K562 (cell line): Measurements from ENCODE around the gene NTN4. TPM values are rescaled to one million over a fixed set of nuclear protein-coding genes. Genes with fewer than 3 reads are reported as not detected.

ENCODE experiments used
- ATAC-seq: fragments of 200-7000 bp; cut with Tn5 transposase; 3 replicates; pipeline ENCODE4 v1.9.1; 2020; ENCODE audit warnings: moderate library complexity
- BruUV-seq: library from RNA; stranded (reverse); fragments of 400-500 nt; replicated peaks from 2 replicates; lab custom pipeline; 2021; lab: Mats Ljungman, UMichigan
- CTCF ChIA-PET: fragments of 300-600 bp; formaldehyde crosslinking; extraction: SDS; loops from one replicate; lab custom pipeline; 2021; ENCODE audit warnings: low intra/inter-chr PET ratio; lab: Yijun Ruan, JAX
- POLR2A ChIA-PET: fragments of 300-600, 350-650 bp; sonication (Branson Sonifier 250); formaldehyde crosslinking; extraction: SDS; loops from one replicate; lab custom pipeline; 2021; ENCODE audit warnings: antibody characterized with exemption, inconsistent platforms; lab: Yijun Ruan, JAX
- DNase-seq, 4 experiments: peaks; one replicate each; pipeline versions ENCODE4 v3.0.0 to v3.0.0-alpha.2; 2011 to 2018; ENCODE audit warnings: low spot score in 3 of 4, mixed read lengths in 3 of 4; ENCODE audit errors: extremely low read depth in 1 of 4
- FAIRE-seq: peaks from 2 replicates; lab custom pipeline; 2011; peaks lifted over from hg19 to GRCh38; lab: Jason Lieb, UNC
- H2AFZ ChIP-seq: 2 replicates; pipeline ENCODE4 v1.6.0; 2011; ENCODE audit warnings: low read depth, low read length, control low read depth, inconsistent platforms
- H3K27ac ChIP-seq: fragments of 200-600 bp; 3 replicates; pipeline ENCODE4 v1.8.0; 2011; ENCODE audit warnings: low read depth, mild to moderate bottlenecking, control low read depth, inconsistent platforms, low read length, moderate library complexity, mixed read lengths; ENCODE audit errors: extremely low read depth
- H3K27me3 ChIP-seq, 2 experiments: fragments of 300-600 bp in 1 of 2; 2 replicates in 1 of 2; 3 replicates in 1 of 2; pipeline versions ENCODE4 v1.6.0 to v1.8.0; 2011; ENCODE audit warnings: inconsistent platforms in 2 of 2, low read length in 2 of 2, mild to moderate bottlenecking in 1 of 2, mixed read lengths in 1 of 2, moderate library complexity in 1 of 2; ENCODE audit not compliant: control insufficient read depth in 2 of 2, insufficient read depth in 2 of 2
- H3K36me3 ChIP-seq: fragments of 300-600 bp; 3 replicates; pipeline ENCODE4 v1.8.0; 2011; ENCODE audit warnings: mild to moderate bottlenecking, low read length, inconsistent platforms; ENCODE audit not compliant: control insufficient read depth, insufficient read depth
- H3K4me1 ChIP-seq, 2 experiments: fragments of 200-600 bp in 1 of 2; replicated peaks in 1 of 2; 2 replicates in 1 of 2; 3 replicates in 1 of 2; pipeline versions ENCODE4 v1.5.1 to v1.8.0; 2011; ENCODE audit warnings: inconsistent platforms in 2 of 2, low read length in 2 of 2, mild to moderate bottlenecking in 1 of 2, mixed read lengths in 1 of 2, moderate library complexity in 1 of 2; ENCODE audit not compliant: control insufficient read depth in 2 of 2, insufficient read depth in 2 of 2
- H3K4me2 ChIP-seq: 2 replicates; pipeline ENCODE4 v1.6.1; 2011; ENCODE audit warnings: low read length, control low read depth, inconsistent platforms, mixed read lengths; ENCODE audit not compliant: insufficient read depth
- H3K4me3 ChIP-seq: fragments of 200-600 bp; sonication (generic), shearing (Covaris generic); 2 replicates; pipeline ENCODE4 v1.5.1; 2016; ENCODE audit warnings: control low read depth, inconsistent platforms
- H3K79me2 ChIP-seq: fragments of 200-600 bp; 3 replicates; pipeline ENCODE4 v1.8.0; 2011; ENCODE audit warnings: low read length, inconsistent platforms; ENCODE audit not compliant: control insufficient read depth, insufficient read depth
- H3K9ac ChIP-seq, 2 experiments: 2 replicates each; pipeline versions ENCODE4 v1.6.0 to v1.6.1; 2011; ENCODE audit warnings: low read depth in 2 of 2, low read length in 2 of 2, control low read depth in 1 of 2, inconsistent platforms in 1 of 2, mild to moderate bottlenecking in 1 of 2, mixed read lengths in 1 of 2; ENCODE audit not compliant: insufficient read depth in 1 of 2
- H3K9me1 ChIP-seq: one replicate; pipeline ENCODE4 v1.6.0; 2011; ENCODE audit warnings: inconsistent platforms, mild to moderate bottlenecking, low read length, moderate library complexity; ENCODE audit not compliant: control insufficient read depth, insufficient read depth
- H3K9me3 ChIP-seq: replicated peaks from 2 replicates; pipeline ENCODE4 v1.5.1; 2011; ENCODE audit warnings: low read depth, low read length, inconsistent platforms; ENCODE audit not compliant: control insufficient read depth, insufficient read depth
- H4K20me1 ChIP-seq: replicated peaks from 2 replicates; pipeline ENCODE4 v1.6.1; 2011; ENCODE audit warnings: low read length, inconsistent platforms, mixed read lengths; ENCODE audit not compliant: control insufficient read depth, insufficient read depth
- ARHGAP35 ChIP-seq: fragments of 450-650 bp; IDR thresholded peaks from 2 replicates; pipeline ENCODE4 v1.6.1; 2018; ENCODE audit not compliant: partially characterized antibody
- CCNT2 ChIP-seq: IDR thresholded peaks from 2 replicates; pipeline ENCODE4 v1.6.1; 2011; ENCODE audit warnings: borderline replicate concordance, low read depth, mild to moderate bottlenecking, moderate library complexity, mixed read lengths, low read length; ENCODE audit not compliant: insufficient read length; ENCODE audit errors: extremely low read depth
- DDX20 ChIP-seq: fragments of 450-650 bp; IDR thresholded peaks from 2 replicates; pipeline ENCODE4 v1.6.1; 2016; ENCODE audit warnings: missing genetic modification characterization, low read depth, mild to moderate bottlenecking, missing compliant biosample characterization, moderate library complexity
- E2F6 ChIP-seq, 2 experiments: IDR thresholded peaks; 2 replicates each; pipeline ENCODE4 v1.6.1; 2011; ENCODE audit warnings: borderline replicate concordance in 1 of 2, control low read depth in 1 of 2, low read depth in 1 of 2, low read length in 1 of 2, mild to moderate bottlenecking in 1 of 2, mixed read lengths in 1 of 2, moderate library complexity in 1 of 2; ENCODE audit not compliant: insufficient read depth in 1 of 2, insufficient read length in 1 of 2, poor library complexity in 1 of 2, severe bottlenecking in 1 of 2; ENCODE audit errors: extremely low read depth in 1 of 2
- FOS ChIP-seq: IDR thresholded peaks from 3 replicates; pipeline ENCODE4 v1.6.1; 2011; ENCODE audit not compliant: insufficient read length; ENCODE audit errors: extremely low read depth
- MAFG ChIP-seq: fragments of 450-650 bp; conservative IDR thresholded peaks from 2 replicates; pipeline ENCODE4 v1.6.1; 2016; ENCODE audit warnings: missing genetic modification characterization, missing compliant biosample characterization
- NCOA6 ChIP-seq: fragments of 450-650 bp; IDR thresholded peaks from 2 replicates; pipeline ENCODE4 v1.6.1; 2017; ENCODE audit warnings: mild to moderate bottlenecking
- NR0B1 ChIP-seq: fragments of 450-650 bp; IDR thresholded peaks from one replicate; pipeline ENCODE4 v1.6.1; 2018; ENCODE audit warnings: mild to moderate bottlenecking, moderate library complexity; ENCODE audit not compliant: partially characterized antibody
- NR2C2 ChIP-seq, 2 experiments: fragments of 200-800 bp in 1 of 2; sonication (Bioruptor generic) in 1 of 2; sonication (generic) in 1 of 2; formaldehyde crosslinking in 1 of 2; IDR thresholded peaks; 2 replicates each; pipeline versions ENCODE4 v1.6.1 to v1.8.0; 2016 to 2022; ENCODE audit warnings: mild to moderate bottlenecking in 1 of 2, missing compliant biosample characterization in 1 of 2, missing genetic modification characterization in 1 of 2, missing genetic modification reagents in 1 of 2
- NUFIP1 ChIP-seq: fragments of 450-650 bp; IDR thresholded peaks from 2 replicates; pipeline ENCODE4 v1.6.1; 2018; ENCODE audit not compliant: partially characterized antibody
- RBBP5 ChIP-seq: fragments of 200-600 bp; sonication (generic); IDR thresholded peaks from 2 replicates; pipeline ENCODE4 v1.6.1; 2012; ENCODE audit warnings: borderline replicate concordance, mild to moderate bottlenecking, low read length, control low read depth, inconsistent platforms; ENCODE audit not compliant: insufficient read depth, poor library complexity, severe bottlenecking
- RFX7 ChIP-seq: fragments of 250-450 bp; sonication (Bioruptor Pico); IDR thresholded peaks from 2 replicates; pipeline ENCODE4 v1.5.1; 2021; ENCODE audit warnings: mild to moderate bottlenecking
- SMAD3 ChIP-seq: fragments of 450-650 bp; formaldehyde crosslinking; conservative IDR thresholded peaks from 2 replicates; pipeline ENCODE4 v1.4.0; 2020; ENCODE audit warnings: mild to moderate bottlenecking
- STAG1 ChIP-seq: sonication (generic); formaldehyde crosslinking; IDR thresholded peaks from 2 replicates; pipeline ENCODE4 v1.5.0; 2020; ENCODE audit warnings: missing genetic modification reagents, borderline replicate concordance
- XRCC5 ChIP-seq: fragments of 200-400 bp; formaldehyde crosslinking; IDR thresholded peaks from 2 replicates; pipeline ENCODE4 v1.6.1; 2017; ENCODE audit warnings: low read depth, mild to moderate bottlenecking, low read length
- ZFP36 ChIP-seq: fragments of 150-350 bp; IDR thresholded peaks from 2 replicates; pipeline ENCODE4 v1.6.1; 2018; ENCODE audit warnings: low read length, low read depth; ENCODE audit not compliant: partially characterized antibody
- ZFPM2 ChIP-seq: fragments of 250-450 bp; sonication (Bioruptor Pico); IDR thresholded peaks from 2 replicates; pipeline ENCODE4 v1.5.1; 2022; ENCODE audit warnings: mild to moderate bottlenecking
- ZNF143 ChIP-seq: sonication (generic); formaldehyde crosslinking; IDR thresholded peaks from 2 replicates; pipeline ENCODE4 v1.9.0; 2022; ENCODE audit warnings: mild to moderate bottlenecking, missing genetic modification reagents
- ZNF57 ChIP-seq: fragments of 450-650 bp; formaldehyde crosslinking; IDR thresholded peaks from 2 replicates; pipeline ENCODE4 v1.4.0; 2020; ENCODE audit warnings: mild to moderate bottlenecking, moderate library complexity
- WGBS: fragments of 100-300 bp; shearing (Covaris generic); methylation state at CpG from one replicate; pipeline ENCODE4 v1.1.6; 2016; ENCODE audit warnings: low coverage, mixed read lengths; ENCODE audit not compliant: insufficient coverage; ENCODE audit errors: missing lambda C conversion rate; 5-methylcytosine and 5-hydroxymethylcytosine counted together
- in situ Hi-C: fragments of 300-500 bp; cut with MboI; formaldehyde crosslinking; loops from 4 replicates; pipeline ENCODE4 v1.15.0; 2018; ENCODE audit warnings: inconsistent platforms, mixed read lengths
- intact Hi-C: fragments of 100-400 bp; cut with micrococcal nuclease; formaldehyde crosslinking; loops from 2 replicates; pipeline ENCODE4 v1.14.2; 2022
- polyA plus RNA-seq, 8 experiments: library from polyadenylated mRNA; depleted of rRNA in 4 of 8; stranded (reverse) in 5 of 8; unstranded in 3 of 8; fragments of >200 nt; fragmentation: Nextera tagmentation in 2 of 8; fragmentation: Illumina TruSeq in 1 of 8; extraction: Ambion mirVana in 2 of 8; extraction: Trizol in 1 of 8; gene quantifications; 2 replicates each; pipeline versions ENCODE4 v1.2.1 to v1.2.3, GENCODE V29; 2011 to 2014; ENCODE audit warnings: inconsistent platforms in 1 of 8, missing spikeins in 1 of 8
- total RNA-seq, 7 experiments: library from RNA; depleted of rRNA in 6 of 7; stranded (reverse); fragments of >200 nt in 6 of 7; fragmentation: Illumina TruSeq in 2 of 7; extraction: Trizol in 2 of 7; gene quantifications; 2 replicates each; pipeline versions ENCODE4 v1.2.1 to v1.2.3, GENCODE V29; 2011 to 2021; ENCODE audit warnings: low replicate concordance in 1 of 7

Gene NTN4
- total and polyA plus RNA-seq, 9 of the 15 experiments (the other 6 are each of a cell fraction or from before 2014, with no cell fraction given), result 0.13 TPM; not detected in 8

GRCh38 chr12:95701275-95701674 is 89.3 kb downstream of the NTN4 start (continued):
- no peak for TF ChIP-seq NR2C2 (CRISPR knock-in tag; IDR thresholded peaks at IDR 0.05)
- TF ChIP-seq NR2C2 (tag; IDR thresholded peaks at IDR 0.05), result no peak
- TF ChIP-seq XRCC5, result no peak

- Histone ChIP-seq H3K27me3 (no peaks in the 10 kb centered on the region), H3K9me1 (no peaks in the 10 kb centered on the region), H3K4me3 (no peak overlapping the region), H4K20me1 (no peaks in the 10 kb centered on the region), H3K27ac (no peak overlapping the region), H3K4me2 (no peak overlapping the region), H3K9ac (no peak overlapping the region), H3K4me1 (no peaks in the 10 kb centered on the region), H2AFZ (no peak overlapping the region), H3K36me3 (no peaks in the 10 kb centered on the region), H3K79me2 (no peaks in the 10 kb centered on the region), H3K9me3 (no peaks in the 10 kb centered on the region)
- TF ChIP-seq NCOA6 (no peak), ARHGAP35 (no peak), DDX20 (tag) (no peak), NUFIP1 (no peak), STAG1 (CRISPR knock-in tag) (no peak), ZFP36 (no peak), ZNF57 (CRISPR knock-in tag) (no peak), NR0B1 (no peak), FOS (no peak), E2F6 (IDR thresholded peaks at IDR 0.05; ENCODE audit: borderline replicate concordance in 1 of 2, extremely low read depth in 1 of 2, insufficient read depth in 1 of 2, insufficient read length in 1 of 2, low read depth in 1 of 2, low read length in 1 of 2, poor library complexity in 1 of 2, severe bottlenecking in 1 of 2) (no peak), ZFPM2 (CRISPR knock-in tag) (no peak), CCNT2 (no peak), ZNF143 (no peak), RBBP5 (no peak), SMAD3 (CRISPR knock-in tag) (no peak), MAFG (tag) (no peak), RFX7 (CRISPR knock-in tag) (no peak)
- ATAC-seq (no peak), FAIRE-seq (no peak), DNase-seq (no peak)
- in situ Hi-C loops (no loop called here), intact Hi-C loops (no loop called here)
- BruUV-seq, result no TSS peak
- ChIA-PET POLR2A (no interaction called here), CTCF (no interaction called here)
- whole genome bisulfite sequencing, result 0% methylated on average over 7 of the region's 7 CpGs
These were observed 90.2 kb downstream of the NTN4 start for GRCh38 chr12:95700316-95700785.
